Measurements from ENCODE around the gene OLFML2A.

DNA sequence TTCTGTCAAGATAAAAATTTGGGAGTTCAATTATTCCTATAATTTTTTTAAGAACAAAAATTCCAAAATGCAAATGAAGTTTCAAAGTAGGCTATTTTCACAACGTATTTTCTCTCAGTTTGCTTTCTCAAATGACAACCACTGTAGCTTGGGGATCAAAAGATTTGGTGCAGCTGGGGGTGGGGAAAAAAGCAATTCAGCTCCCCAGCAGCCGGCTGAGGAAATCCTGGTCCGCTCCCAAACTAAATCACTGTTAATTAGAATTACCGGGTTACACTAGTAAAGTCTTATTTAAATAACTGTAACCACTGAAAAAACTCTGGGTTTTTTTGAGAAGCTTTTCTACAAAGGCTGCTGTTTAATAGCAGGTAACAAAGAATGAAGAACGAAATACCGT lies 11.5 kb upstream of the OLFML2A start:
- TF ChIP-seq, protein P1, sequence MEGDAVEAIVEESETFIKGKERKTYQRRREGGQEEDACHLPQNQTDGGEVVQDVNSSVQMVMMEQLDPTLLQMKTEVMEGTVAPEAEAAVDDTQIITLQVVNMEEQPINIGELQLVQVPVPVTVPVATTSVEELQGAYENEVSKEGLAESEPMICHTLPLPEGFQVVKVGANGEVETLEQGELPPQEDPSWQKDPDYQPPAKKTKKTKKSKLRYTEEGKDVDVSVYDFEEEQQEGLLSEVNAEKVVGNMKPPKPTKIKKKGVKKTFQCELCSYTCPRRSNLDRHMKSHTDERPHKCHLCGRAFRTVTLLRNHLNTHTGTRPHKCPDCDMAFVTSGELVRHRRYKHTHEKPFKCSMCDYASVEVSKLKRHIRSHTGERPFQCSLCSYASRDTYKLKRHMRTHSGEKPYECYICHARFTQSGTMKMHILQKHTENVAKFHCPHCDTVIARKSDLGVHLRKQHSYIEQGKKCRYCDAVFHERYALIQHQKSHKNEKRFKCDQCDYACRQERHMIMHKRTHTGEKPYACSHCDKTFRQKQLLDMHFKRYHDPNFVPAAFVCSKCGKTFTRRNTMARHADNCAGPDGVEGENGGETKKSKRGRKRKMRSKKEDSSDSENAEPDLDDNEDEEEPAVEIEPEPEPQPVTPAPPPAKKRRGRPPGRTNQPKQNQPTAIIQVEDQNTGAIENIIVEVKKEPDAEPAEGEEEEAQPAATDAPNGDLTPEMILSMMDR (IDR thresholded peaks at IDR 0.05) = no peak
- TF ChIP-seq POLR2A (IDR thresholded peaks at IDR 0.05) = no peak
